GM21528 (cell line): ENCODE results near the gene ADAM19.

ENCODE experiments used
- ATAC-seq: cut with Tn5 transposase; IDR thresholded peaks from one replicate; pipeline ENCODE4 v1.9.1; 2021; ENCODE audit warnings: mild to moderate bottlenecking, moderate library complexity; ENCODE audit not compliant: unreplicated experiment, low FRiP score

ADAM19 gene

GRCh38 chr5:157566902-157567489, 8.6 kb downstream of the ADAM19 start:
- no peak for ATAC-seq

GRCh38 chr5:157563929-157564716, 11.5 kb downstream of the ADAM19 start:
- no peak for ATAC-seq

- ATAC-seq = no peak
Observed at GRCh38 chr5:157563373-157563928, 12.1 kb downstream of the ADAM19 start.

- ATAC-seq = no peak
Observed at GRCh38 chr5:157562111-157562581, 13.4 kb downstream of the ADAM19 start.

GRCh38 chr5:157561110-157561509, 14.5 kb downstream of the ADAM19 start:
- no peak for ATAC-seq

GRCh38 chr5:157559301-157559700, 16.3 kb downstream of the ADAM19 start:
- no peak for ATAC-seq

- no peak for ATAC-seq
Observed at GRCh38 chr5:157558681-157559080, 16.9 kb downstream of the ADAM19 start.

- no peak for ATAC-seq
Observed at GRCh38 chr5:157558041-157558595, 17.5 kb downstream of the ADAM19 start.

GRCh38 chr5:157556615-157557418, 18.8 kb downstream of the ADAM19 start:
- no peak for ATAC-seq

- ATAC-seq = no peak
Observed at GRCh38 chr5:157555037-157555640, 20.4 kb downstream of the ADAM19 start.

- no peak for ATAC-seq
Observed at GRCh38 chr5:157554179-157555036, 21.2 kb downstream of the ADAM19 start.

GRCh38 chr5:157552650-157553049, 22.9 kb downstream of the ADAM19 start:
- ATAC-seq = no peak

- ATAC-seq = no peak
Observed at GRCh38 chr5:157550663-157551062, 24.9 kb downstream of the ADAM19 start.

- no peak for ATAC-seq
Observed at GRCh38 chr5:157549954-157550549, 25.5 kb downstream of the ADAM19 start.

GRCh38 chr5:157549283-157549629, 26.3 kb downstream of the ADAM19 start:
- ATAC-seq = no peak

- no peak for ATAC-seq
Observed at GRCh38 chr5:157548513-157549282, 26.9 kb downstream of the ADAM19 start.

GRCh38 chr5:157547941-157548512, 27.5 kb downstream of the ADAM19 start:
- ATAC-seq = no peak
